ENCODE data around the gene TOP1. TPM values are rescaled to one million over a fixed set of nuclear protein-coding genes. Genes with fewer than 3 reads are reported as not detected.

TOP1 gene
- total and polyA plus RNA-seq, 9 of the 15 experiments (the other 6 are each of a cell fraction or from before 2014, with no cell fraction given), result 26.4 to 127 (median 39.6) TPM

DNA sequence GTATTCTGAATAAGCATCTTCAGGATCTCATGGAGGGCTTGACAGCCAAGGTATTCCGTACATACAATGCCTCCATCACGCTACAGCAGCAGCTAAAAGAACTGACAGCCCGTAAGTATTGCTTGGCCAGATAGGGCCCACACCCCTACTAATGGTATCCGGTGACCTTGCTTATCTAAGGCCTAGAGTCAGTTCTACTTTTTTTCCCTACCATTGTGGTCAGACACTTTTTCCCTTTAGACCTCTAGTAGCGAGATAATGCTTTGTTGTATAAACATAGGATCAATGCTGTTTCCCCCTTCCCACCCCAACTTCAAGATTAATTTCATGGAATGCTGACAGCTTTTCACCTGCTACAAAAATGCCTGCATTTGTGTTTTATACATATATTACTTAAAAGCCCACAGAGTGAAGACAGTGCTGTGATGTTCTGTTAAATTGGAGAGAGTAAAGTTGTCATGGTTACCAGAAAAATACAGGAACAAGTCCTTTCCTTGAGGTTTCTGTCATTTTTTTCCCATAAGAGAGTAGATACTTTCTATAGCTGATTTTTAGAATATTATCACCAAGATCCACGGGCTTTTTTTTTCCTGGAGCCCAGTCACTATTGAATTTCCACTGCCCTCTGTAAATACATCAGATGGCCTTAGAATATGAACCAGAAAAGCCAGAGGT, 87.8 kb downstream of the TOP1 start (continued):
- TF ChIP-seq AFF1 (IDR thresholded peaks at IDR 0.05; ENCODE audit: low read depth in 1 of 2, partially characterized antibody in 2 of 2) (peak in 1 of 2 experiments; percentile 71), NR2C2 (CRISPR knock-in tag; IDR thresholded peaks at IDR 0.05) (no peak), NR2C2 (tag; IDR thresholded peaks at IDR 0.05) (peak; percentile 67), MCM7 (IDR thresholded peaks at IDR 0.05) (no peak), DPF2 (IDR thresholded peaks at IDR 0.05) (peak; percentile 94), ESRRA (IDR thresholded peaks at IDR 0.05; ENCODE audit: borderline replicate concordance, low read depth) (peak; percentile 84; the same call in 1 of the 2 replicates), ATF1 (CRISPR knock-in tag; IDR thresholded peaks at IDR 0.05) (no peak), ATF1 (tag; IDR thresholded peaks at IDR 0.05) (peak; percentile 24; the same call in 1 of the 2 replicates), KLF16 (IDR thresholded peaks at IDR 0.05) (peak; percentile 84), MEIS2 (IDR thresholded peaks at IDR 0.05; ENCODE audit: partially characterized antibody) (peak; percentile 80), ZNF592 (IDR thresholded peaks at IDR 0.05) (0 out of 2 replicates have a peak, but pooled peaks have one; percentile 30), LCOR (CRISPR knock-in tag; IDR thresholded peaks at IDR 0.05) (0 out of 2 replicates have a peak, but pooled peaks have one; percentile 53), ZNF644 (tag; IDR thresholded peaks at IDR 0.05; ENCODE audit: low read depth) (no peak)
